HG02642 (cell line): ENCODE measurements around the gene TIMM44.

Source experiments
- ATAC-seq: cut with Tn5 transposase; IDR thresholded peaks from one replicate; pipeline ENCODE4 v1.9.1; 2021; ENCODE audit warnings: mild to moderate bottlenecking; ENCODE audit not compliant: unreplicated experiment, poor library complexity

Gene TIMM44, protein sequence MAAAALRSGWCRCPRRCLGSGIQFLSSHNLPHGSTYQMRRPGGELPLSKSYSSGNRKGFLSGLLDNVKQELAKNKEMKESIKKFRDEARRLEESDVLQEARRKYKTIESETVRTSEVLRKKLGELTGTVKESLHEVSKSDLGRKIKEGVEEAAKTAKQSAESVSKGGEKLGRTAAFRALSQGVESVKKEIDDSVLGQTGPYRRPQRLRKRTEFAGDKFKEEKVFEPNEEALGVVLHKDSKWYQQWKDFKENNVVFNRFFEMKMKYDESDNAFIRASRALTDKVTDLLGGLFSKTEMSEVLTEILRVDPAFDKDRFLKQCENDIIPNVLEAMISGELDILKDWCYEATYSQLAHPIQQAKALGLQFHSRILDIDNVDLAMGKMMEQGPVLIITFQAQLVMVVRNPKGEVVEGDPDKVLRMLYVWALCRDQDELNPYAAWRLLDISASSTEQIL

DNA sequence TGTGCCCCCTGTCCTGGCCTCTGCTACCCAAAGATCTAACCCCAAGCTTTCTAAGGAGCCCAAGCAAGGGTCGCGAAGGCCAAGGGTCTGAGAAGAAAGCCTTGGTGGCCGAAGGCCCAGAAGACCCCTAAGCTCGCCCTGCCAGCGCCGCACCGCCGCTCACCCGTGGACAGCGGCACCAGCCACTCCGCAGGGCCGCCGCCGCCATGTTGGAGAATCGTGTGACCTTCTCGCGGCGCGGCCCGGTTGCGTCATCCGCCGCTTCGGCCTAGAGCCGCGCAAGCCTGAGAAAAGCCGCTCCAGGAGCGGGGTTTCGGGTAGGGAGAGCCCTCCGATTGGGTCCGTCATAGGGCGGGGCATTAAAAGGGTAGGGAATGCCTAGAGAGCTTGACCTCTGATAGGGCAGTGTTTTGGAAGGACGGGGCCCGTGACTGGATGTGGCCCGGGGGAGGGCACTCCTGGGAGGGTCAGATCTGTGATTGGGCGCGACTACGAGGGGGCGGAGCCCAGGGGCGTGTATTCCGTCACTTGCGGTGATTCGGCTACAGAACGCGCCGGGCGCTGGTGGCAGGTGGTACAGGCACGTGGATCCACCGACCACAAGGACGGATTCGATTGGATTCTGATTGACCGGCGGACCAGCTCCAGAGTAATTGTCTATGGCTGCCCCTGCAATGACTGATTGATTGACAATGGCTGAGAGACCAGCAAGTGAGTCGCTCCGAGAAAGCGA, at the start of gene TIMM44:
Gene TIMM44, minus strand, starts transcription at position 223 of the 733 bp plus-strand sequence. Its CDS starts 15 bp downstream, at position 208.
- ATAC-seq = peak; percentile 96

DNA sequence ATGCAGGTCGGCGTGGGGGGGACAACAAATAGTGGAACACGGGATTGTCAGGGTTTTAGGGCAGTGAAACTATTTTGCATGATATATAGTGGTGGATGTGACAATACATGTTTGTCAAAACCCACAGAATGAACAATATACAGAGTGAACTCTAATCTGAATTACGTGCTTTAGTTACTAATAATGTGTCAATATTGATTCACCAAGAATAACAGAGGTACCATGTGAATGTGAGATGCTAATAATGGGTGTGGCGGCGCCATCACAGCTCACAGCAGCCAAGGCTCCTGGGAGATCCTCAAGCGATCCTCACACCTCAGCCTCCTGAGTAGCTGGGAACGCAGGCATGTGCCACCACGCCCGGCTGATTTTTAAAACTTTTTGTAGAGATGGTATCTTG, 49.1 kb upstream of the TIMM44 start:
- no peak for ATAC-seq

DNA sequence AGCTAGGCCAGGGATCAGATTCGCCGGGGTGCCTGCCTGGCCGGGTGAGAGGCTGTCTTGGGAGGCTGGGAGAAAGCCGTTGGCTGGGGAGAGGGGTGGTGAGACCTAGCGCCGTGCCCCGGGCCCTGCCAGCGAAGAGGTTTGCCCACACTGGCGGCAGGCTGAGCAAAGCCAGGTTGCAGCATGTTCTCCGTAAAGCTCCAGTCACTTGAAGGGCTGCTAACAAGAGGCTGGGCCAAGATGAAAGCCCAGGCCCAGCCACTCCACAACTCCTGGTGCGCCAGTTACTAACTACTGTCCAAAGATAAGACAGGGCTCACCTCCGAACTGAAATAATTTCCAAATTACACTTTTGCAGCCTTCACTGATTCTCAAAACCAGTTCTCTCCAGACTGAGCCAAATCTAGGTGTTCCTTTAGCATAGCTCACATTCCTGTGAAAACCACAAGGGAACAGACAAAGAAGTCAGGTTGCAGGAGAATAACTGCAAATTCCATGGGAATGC, 45.7 kb upstream of the TIMM44 start:
- ATAC-seq = no peak

DNA sequence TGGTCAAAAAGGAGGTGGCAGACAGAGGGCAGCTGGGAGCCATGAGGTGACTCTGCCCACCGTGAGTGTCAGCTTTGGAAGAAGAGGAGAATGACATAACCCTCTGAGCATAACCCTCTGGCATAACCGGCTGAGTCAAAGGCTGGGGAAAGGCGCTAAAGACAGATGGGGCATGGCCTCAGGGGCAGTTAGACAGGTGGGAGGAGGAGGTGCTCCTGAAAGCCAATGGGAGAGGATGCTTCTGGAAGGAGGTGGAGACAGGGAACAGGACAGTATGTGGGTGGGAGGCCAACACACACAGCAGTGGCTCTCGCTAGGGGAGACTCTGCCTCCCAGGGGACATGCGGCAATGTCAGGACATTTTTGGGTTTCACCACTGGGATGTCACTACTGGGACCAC, 44.8 kb upstream of the TIMM44 start:
- ATAC-seq = no peak

DNA sequence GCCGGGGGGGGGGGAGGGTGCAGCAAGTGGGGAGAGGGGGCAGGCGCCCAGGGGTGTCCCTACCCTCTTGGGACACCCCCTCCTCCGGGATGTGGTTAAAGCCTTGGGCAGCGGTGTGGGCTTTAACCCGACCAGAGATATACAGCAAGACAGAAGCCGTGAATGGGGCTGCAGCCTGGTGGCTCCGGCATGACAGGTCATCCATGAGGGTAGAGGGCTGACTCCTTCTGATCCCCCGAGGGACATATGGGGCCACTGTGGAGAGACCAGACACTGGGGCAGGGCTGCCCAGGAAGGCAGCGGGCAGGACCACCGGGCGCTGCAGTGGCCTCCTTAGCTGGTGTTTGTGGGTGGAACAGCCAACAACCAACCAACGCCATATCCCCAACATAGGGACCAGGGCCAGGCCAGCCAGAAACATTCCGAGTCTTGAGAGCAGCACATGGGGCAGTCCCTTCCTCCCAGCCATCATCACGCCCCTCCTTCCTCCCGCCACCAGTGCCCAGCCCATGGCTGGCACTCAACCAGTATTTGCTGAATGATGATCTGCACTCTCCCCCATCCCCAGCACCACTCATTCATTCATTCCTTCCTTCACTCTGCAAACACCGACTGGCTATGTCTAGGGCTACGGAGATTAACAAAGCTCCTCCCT, 43.8 kb upstream of the TIMM44 start:
- ATAC-seq = no peak

DNA sequence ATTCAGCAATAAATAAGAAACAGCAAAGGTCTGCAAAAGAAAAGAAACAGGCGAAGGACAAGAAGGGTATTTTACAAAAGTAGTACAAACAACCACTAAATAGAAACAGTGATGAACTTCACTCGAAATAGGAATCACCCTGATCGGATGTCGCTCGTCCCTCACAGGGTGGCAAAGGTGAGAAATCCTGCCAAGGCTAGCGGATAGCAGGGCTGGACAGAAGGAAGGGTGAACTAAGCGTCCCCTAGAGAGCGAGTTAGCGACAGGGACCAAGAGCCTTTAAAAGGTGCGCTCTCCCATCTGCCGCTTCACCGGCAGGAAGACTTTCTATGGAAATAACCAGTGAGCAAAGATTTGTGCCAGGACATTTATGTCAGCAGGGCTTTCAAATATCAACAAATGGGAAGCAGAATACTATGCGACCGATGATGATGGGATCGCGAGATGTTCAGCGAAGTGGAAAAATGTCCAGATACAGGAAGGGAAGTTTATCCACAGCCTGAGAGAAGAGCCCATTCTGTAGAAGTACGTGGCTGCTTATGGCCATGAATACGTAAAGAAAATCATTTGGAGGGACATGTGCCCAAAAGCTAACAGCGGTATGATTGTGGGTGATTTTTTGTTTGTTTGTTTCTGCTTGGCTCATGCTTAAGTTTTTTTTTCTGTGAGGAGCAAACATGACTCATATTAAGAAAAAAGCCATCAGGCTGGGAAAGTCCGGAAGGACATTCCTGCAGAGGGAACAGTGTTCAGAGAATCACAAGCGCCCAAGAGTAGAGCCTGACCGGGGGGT, 43.1 kb upstream of the TIMM44 start:
- ATAC-seq = no peak

DNA sequence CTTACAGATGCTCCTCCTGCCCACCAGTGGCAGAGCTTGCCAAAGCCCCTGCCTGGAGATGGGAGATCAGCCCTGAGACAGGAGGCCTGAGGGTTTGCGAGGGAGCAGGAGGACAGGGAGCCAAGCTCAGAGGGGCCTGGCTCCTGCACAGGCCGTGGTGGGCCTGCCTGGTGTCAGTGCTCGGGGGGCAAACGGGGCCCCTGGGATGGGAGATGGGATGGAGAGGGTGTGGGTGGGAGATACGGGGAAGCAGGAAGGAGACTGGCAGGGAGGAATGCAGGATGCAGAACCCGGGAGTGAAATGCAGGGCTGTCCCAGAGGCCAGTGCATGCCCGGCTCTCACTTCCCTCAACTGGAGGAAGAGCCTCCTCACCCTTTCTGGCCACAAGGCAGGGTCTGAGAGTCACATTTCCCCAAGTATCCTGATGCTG, 42.0 kb upstream of the TIMM44 start:
- no peak for ATAC-seq

DNA sequence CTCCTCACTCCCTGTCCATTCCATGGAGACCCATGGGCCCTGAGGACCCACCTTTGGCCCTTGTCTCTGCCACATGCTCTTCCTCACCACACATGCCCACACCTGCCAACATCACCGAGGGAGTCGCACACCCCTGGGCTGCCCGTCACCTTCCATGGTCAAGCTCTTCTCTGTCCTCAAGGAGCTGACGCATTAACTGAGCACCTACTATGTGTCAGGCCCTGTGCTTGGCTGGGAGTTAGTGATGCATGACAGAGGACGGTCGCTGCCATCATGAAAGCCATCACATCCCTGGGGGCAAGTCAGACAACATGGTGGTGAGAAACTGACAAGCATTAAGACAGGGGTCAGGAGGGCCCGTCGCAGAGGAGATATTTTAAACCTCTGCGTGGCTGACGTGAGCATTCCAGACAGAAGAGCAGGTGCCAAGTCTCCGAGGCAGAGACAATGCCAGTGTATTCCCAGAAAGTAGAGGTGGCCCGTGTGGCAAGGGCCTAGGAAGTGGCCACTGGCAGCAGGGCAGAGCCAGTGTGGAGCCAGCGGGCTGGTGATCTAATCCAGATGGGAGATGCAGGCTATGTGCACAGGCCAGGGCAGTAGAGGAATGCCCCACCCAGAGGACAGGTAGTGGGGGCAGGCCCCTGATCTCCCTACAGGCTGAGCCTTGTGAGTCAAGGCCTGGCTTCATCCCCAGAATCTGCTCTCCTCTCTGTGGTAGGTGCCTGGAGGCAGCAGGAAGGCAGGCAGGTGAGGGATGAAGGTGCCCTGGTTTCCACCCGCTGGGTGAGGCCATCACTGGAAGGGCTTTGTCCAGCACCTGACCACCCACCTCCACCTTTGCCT, 40.8 kb upstream of the TIMM44 start:
- no peak for ATAC-seq

DNA sequence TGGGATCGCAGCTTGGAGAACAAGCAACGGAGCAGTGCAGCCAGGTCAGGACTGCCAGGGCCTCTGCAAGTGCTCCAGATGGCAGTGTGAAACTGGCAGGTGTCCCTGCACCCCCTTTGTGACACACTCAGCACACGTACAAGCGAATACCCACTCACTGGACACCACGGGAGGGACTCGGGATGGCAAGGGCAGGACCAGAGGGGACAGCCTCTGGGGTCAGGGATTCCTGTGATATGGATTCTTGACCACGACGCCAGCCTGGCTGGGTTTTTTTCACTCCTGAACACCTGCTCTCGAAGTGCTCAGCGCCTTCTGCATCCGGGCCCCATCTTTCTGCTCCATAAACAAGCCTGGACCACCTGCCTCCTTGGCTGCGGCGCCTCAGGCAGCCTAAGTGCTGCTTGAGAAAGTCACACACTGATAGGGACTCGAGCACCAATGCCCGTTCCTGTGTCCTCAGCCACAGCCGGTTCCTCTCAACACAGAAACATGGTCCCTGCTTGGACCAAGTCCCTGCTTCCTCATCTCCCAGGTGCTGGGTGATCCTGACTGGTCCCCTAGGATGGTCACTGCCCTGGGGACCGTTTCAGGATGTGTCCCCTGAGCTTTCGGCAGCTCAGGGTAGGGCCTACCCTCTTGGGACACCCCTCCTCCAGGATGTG, 40.0 kb upstream of the TIMM44 start:
- no peak for ATAC-seq

DNA sequence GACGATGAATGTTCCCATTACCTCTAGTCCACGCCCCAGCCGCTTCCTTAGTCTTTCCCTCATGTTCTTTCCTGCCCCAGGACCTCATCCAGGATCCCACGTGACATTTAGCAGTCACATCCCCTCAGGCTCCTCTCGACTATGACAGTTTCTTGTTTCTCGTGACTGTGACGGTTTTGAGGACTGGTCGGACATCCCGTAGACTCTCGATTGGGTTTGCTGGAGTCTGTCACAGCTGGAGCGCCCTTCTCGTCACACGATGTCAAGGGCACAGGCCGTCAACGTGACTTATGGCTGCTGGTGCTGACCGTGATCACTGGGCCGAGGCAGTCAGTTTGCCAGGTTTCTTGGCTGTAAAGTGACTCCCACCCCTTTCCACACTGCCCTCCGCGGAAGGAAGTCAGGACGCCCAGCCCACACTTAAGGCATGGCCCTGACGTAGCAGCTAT, 39.2 kb upstream of the TIMM44 start:
- ATAC-seq = no peak

DNA sequence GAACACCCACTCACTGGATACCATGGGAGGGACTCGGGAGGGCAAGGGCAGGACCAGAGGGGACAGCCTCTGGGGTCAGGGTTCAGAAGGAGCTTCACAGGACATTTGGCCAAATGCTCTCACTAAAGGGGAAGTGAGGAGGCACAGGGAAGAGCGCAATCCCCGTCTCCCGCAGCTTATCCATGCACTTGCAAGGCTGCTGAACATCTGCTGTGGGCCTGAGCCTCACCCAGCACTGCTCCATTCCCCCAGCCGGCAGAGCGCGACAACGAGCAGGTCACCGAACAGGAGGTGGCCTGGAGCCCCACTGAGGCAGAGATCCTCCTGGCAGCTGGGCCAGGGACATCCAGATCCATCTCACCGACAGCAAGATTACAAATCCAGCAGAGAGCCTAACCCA, 38.6 kb upstream of the TIMM44 start:
- ATAC-seq = no peak

DNA sequence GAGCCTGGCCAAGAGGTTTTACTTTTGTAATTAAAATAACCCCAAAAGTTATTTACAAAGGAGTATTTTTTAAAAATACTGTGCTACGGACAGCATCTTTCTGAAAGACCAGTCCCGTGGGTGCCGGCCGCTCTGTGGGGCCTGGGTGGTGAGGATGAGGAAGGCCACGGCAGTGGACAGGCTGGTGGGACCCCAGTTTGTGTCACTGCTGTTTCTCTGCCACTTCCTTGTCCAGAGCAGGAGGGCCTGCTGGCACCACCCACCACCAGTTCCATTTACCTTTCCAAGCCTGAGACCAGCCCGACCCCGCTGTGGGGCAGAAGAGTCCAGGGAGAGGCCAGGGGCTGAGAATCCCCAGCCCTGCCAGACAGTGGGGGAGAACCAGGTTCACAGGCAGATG, 38.2 kb upstream of the TIMM44 start:
- ATAC-seq = no peak

DNA sequence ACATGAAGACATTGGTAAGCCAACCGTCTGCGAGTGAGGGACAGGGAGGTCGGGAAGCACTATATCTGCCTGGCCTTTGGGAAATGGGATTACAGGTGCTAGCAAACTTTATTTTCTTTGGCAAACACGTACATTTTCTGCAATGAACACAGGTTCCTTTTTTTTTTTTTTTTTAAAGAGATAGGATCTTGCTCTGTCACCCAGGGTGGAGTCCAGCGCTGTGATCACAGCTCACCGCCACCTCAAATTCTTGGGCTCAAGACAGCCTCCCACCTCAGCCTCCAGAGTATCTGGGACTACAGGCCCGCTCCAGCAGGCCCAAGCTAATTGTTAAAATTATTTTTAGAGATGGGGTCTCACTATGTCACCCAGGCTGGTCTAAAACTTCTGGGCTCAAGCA, 37.7 kb upstream of the TIMM44 start:
- ATAC-seq = no peak

DNA sequence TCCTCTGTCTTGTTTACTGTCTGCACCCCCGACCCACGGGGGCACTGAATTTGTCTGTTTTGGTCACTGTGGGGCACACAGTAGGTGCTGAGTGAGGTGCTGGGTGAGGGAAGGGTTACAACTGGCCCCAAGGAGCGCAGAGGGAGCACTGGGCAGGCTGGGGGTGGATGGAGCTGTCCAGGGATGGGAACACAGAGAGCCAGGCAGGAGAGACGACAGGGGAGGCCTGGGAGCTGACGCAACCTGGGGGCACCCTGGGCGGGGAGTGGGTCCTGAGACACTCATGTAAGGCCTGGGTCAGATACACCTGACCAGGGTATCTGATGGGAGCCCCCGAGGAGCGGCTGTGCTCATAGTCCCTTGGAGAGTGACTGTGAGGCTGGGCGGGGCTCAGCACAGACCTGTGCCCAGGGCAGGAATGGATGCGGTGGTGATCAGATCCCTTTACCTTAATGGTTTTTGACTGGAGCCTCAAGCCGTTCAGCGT, 37.2 kb upstream of the TIMM44 start:
- ATAC-seq = no peak

DNA sequence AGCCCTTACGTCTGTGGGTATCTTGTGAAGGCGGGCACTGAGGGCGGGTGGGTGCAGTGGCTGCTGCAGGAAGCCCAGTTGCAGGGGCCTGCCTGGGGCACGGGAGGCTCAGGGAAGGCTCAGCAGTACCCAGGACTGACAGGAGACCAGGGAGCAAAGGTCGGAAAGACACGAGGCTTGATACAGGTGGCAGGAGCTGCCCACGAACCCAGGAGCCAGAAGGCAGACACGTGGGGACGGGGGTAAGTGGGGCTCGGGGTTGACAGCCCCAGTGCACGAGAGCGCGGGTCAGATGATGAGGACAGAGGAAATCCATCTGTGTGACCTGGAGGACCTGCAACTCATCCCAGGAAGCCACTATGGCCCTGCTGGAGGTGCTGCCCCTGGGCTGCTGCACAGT, 36.7 kb upstream of the TIMM44 start:
- no peak for ATAC-seq

DNA sequence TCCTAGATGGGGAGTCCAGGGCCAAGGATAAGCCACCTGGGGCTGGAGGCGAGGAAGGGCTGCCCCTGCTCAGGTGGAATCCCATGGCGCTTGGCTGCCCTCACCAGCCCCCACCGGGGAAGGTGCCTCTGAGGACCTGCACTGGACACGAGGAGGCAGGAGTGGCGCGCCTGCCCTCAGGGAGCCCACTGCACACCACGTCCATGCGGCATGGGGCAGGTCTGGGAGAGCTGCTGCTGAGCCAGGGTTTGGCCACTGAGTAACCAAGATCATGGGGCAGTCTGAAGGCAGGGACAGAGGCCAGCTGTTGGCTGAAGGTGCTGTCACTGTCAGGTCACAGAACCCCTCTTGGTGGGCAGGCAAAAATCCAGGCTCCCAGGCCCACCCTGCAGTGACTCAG, 36.1 kb upstream of the TIMM44 start:
- no peak for ATAC-seq

DNA sequence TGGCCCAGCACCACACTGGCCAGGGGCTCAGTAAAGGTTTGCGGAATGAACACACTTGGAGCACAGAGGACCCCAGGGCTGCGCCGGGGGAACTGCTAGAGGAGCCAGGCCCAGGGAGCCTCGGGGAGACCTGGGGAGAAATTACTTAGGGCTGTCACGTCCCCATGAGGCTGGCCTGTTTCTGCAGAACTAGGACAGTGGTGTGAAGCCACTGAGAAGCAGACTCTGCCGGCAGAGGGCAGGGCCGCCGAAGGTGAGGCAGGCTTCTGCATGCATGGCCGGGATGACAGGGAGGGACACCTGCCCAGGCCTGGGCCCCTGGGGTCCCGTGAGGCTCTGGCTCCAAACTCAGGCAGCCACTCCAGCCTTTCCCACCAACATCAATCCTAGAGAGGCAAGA, 35.5 kb upstream of the TIMM44 start:
- ATAC-seq = no peak

DNA sequence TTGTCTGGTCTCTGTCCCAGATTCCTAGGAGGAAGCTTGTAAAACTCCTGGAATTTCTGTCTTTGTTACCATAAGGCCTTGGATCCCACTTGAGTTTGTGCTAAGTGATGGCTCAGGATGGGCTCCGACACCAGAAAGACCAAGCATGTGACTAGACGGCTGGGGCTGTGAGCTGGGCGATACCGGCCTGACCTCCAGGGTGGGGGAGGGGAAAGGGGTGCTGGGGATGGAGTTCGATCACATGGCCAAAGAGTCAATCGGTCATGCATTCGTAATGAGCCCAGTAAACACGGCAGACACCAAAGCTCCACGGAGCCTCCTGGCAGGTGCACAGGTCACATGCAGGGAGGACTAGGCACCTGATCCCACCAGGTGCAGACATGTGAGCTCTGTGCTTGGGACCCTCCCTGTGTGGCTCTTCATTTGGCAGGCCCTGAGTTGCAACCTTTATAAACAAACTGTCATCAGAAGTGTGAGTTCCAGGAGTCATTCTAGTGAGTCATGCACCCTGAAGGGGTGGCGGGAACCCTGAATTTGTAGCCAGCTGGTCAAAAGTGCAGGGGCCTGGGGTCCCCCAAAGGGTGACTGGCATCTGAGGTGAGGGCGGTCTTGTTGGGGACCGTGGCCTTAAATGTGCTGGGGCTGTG, 34.8 kb upstream of the TIMM44 start:
- ATAC-seq = no peak
